ENCODE measurements around the gene PCDH15. TPM values are rescaled to one million over a fixed set of nuclear protein-coding genes. Genes with fewer than 3 reads are reported as not detected.
"Not testable (repeated sequence)": the region's sequence is repeated elsewhere in the genome, so short reads cannot be mapped to it uniquely, and the experiment has no call there.

Gene PCDH15
- polyA plus RNA-seq, 6 donors from 2014 or later, result not detected

DNA sequence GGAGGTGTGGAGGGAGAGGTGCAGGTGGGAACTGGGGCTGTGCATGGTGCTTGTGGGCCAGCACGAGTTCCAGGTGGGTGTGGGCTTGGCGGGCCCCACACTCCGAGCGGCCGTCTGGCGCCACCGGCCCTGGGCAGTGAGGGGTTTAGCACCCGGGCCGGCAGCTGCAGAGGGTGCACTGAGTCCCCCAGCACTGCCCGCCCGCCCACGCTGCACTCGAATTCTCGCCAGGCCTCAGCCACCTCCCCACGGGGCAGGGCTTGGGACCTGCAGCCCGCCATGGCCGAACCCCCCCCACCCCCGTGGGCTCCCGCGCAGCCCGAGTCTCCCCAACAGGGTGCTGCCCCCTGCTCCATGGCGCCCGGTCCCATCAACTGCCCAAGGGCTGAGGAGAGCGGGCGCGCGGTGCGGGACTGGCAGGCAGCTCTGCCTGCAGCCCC is 810.2 kb downstream of the PCDH15 start:
- ATAC-seq (ENCODE audit: low read depth in 2 of 2) (no peak), DNase-seq (no peak)
- Mint-ChIP-seq H3K9me3 (peaks cover 0 to 6% (median 0%) of the 10 kb centered on the region in 7 donors), H3K4me3 (no peak overlapping the region), H3K27me3 (no peaks in the 10 kb centered on the region), H3K27ac (no peak overlapping the region), H3K4me1 (no peaks in the 10 kb centered on the region), H3K36me3 (no peaks in the 10 kb centered on the region)

DNA sequence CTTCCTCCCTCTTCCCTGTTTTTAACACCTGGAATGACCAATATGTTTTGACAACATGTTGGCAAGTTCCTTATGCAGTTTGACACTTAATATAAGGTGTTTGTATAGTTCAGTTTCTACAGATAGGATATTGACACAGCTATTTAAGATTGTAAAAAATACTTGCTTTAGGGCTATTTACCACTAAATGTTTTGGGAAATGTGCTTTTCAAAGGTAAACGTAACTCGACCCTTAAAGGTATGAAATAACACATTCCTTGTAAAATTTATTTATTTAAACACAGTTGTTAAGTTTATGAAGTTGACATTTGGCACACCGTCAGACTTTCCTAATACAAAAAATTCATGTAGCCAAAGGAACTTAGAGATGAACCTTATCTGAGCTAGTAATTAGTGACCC is 817.6 kb downstream of the PCDH15 start:
- Mint-ChIP-seq H3K4me1 (no peaks in the 10 kb centered on the region), H3K36me3 (no peaks in the 10 kb centered on the region), H3K9me3 (peaks cover 0 to 7% (median 3%) of the 10 kb centered on the region in 7 donors), H3K27ac (no peak overlapping the region), H3K27me3 (no peaks in the 10 kb centered on the region), H3K4me3 (no peak overlapping the region)
- ATAC-seq (ENCODE audit: low read depth in 2 of 2) (no peak), DNase-seq (no peak)

DNA sequence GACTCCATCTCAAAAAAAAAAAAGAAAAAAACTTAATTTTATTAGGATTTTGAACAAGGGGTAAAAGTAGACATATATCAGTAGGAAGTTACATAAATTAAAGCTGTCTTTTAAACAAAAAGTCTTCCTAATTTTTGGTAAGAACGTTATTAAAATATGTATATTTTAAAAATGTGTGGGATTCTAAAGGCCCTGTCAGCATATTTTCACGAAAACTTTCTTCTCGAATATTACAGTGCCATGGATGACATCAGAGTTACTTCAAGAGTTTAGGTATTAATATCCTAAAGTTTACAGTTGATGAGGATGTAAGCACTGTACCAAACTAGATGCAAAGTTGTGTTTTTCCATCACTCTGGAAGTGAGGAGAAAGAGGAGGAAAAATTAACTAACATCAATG is 820.8 kb downstream of the PCDH15 start:
- no peaks in the 10 kb centered on the region for H3K36me3 Mint-ChIP-seq
- no peak for DNase-seq
- no peaks in the 10 kb centered on the region for H3K4me1 Mint-ChIP-seq
- no peak for ATAC-seq (ENCODE audit: low read depth in 2 of 2)
- H3K27ac Mint-ChIP-seq, result no peak overlapping the region
- no peaks in the 10 kb centered on the region for H3K27me3 Mint-ChIP-seq
- H3K9me3 Mint-ChIP-seq, result peaks cover 0 to 14% (median 4%) of the 10 kb centered on the region in 7 donors
- no peak overlapping the region for H3K4me3 Mint-ChIP-seq

DNA sequence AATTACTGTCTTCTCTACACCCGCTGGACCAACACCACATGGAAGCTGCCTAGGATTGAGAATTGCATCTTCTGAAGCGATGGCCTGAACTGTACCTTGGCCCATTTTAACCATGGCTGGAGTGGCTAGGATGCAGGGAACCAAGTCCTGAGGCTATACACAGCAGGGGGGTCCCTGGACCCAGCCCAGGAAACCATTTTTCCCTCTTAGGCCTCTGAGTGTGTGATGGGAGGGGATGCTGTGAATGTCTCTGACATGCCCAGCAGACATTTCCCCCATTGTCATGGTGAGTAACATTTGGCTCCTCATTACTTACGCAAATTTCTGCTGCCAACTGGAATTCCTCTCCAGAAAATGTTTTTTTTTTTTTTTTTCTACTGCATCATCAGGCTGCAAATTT is 822.7 kb downstream of the PCDH15 start:
- no peak overlapping the region for H3K27ac Mint-ChIP-seq
- H3K27me3 Mint-ChIP-seq, result no peaks in the 10 kb centered on the region
- H3K9me3 Mint-ChIP-seq, result peaks cover 0 to 14% (median 4%) of the 10 kb centered on the region in 7 donors
- no peaks in the 10 kb centered on the region for H3K36me3 Mint-ChIP-seq
- H3K4me3 Mint-ChIP-seq, result no peak overlapping the region
- no peak for DNase-seq
- no peak for ATAC-seq (ENCODE audit: low read depth in 2 of 2)
- no peaks in the 10 kb centered on the region for H3K4me1 Mint-ChIP-seq

DNA sequence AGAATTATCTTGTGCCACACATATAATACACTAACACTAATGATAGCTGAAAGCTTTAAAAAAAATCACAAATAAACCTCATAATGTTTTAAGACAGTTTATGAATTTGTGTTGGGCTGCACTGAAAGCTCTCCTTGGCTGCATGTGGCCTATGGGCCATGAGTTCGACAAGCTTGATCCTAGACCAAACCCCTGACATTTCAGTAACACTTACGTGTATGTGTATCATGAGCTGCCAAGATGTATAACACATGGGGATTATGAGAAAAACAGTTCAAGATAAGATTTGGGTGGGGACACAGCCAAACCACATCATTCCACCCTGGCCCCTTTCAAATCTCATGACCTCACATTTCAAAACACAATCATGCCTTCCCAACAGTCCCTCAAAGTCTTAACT is 823.8 kb downstream of the PCDH15 start:
- H3K27me3 Mint-ChIP-seq, result no peaks in the 10 kb centered on the region
- DNase-seq (no peak), ATAC-seq (ENCODE audit: low read depth in 2 of 2) (no peak)
- H3K4me3 Mint-ChIP-seq, result no peak overlapping the region
- H3K4me1 Mint-ChIP-seq, result no peaks in the 10 kb centered on the region
- H3K9me3 Mint-ChIP-seq, result peaks cover 0 to 14% (median 5%) of the 10 kb centered on the region in 7 donors
- H3K27ac Mint-ChIP-seq, result no peak overlapping the region
- no peaks in the 10 kb centered on the region for H3K36me3 Mint-ChIP-seq

DNA sequence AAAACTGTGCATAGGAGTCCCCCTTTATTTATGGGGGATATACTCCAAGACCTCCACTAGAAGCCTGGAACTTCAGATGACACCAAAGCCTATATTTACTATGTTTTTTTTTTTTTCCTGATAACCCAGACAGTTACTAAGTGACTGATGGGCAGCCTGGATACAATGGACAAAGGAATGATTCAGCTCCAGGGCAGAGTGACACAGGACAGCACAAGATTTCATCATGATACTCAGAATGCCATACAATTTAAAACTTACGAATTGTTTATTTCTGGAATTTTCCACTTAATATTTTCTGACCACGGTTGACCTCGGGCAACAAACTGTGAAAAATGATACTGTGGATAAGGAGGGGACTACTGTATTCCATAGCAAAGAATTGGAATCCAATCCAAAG is 843.6 kb downstream of the PCDH15 start:
- Mint-ChIP-seq H3K9me3 (peaks cover 0 to 7% (median 0%) of the 10 kb centered on the region in 7 donors), H3K27me3 (no peaks in the 10 kb centered on the region), H3K4me3 (no peak overlapping the region), H3K36me3 (no peaks in the 10 kb centered on the region), H3K27ac (no peak overlapping the region), H3K4me1 (no peaks in the 10 kb centered on the region)
- DNase-seq (no peak), ATAC-seq (ENCODE audit: low read depth in 2 of 2) (no peak)

DNA sequence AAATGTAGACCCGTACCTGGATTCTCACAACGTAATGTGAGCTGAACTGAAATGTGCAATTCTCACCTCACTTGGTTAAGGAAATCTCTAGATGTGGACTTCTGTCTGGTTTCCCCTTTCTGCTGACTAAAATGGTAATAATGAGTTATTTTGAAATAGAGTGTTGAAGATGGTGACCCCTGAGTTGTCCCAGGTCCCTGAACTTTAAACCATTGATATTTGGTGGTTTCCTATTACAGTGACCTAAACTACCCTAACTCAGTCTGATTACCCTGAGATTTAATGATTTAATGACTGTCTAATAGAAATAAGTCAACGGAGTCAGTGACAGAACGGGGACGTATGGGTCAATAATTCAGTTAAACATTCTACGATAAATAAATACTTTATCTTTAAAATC is 845.9 kb downstream of the PCDH15 start:
- H3K4me1 Mint-ChIP-seq, result no peaks in the 10 kb centered on the region
- H3K36me3 Mint-ChIP-seq, result no peaks in the 10 kb centered on the region
- no peak overlapping the region for H3K27ac Mint-ChIP-seq
- no peaks in the 10 kb centered on the region for H3K27me3 Mint-ChIP-seq
- DNase-seq (no peak), ATAC-seq (ENCODE audit: low read depth in 2 of 2) (no peak)
- H3K9me3 Mint-ChIP-seq, result peaks cover 0 to 7% (median 0%) of the 10 kb centered on the region in 7 donors
- no peak overlapping the region for H3K4me3 Mint-ChIP-seq

DNA sequence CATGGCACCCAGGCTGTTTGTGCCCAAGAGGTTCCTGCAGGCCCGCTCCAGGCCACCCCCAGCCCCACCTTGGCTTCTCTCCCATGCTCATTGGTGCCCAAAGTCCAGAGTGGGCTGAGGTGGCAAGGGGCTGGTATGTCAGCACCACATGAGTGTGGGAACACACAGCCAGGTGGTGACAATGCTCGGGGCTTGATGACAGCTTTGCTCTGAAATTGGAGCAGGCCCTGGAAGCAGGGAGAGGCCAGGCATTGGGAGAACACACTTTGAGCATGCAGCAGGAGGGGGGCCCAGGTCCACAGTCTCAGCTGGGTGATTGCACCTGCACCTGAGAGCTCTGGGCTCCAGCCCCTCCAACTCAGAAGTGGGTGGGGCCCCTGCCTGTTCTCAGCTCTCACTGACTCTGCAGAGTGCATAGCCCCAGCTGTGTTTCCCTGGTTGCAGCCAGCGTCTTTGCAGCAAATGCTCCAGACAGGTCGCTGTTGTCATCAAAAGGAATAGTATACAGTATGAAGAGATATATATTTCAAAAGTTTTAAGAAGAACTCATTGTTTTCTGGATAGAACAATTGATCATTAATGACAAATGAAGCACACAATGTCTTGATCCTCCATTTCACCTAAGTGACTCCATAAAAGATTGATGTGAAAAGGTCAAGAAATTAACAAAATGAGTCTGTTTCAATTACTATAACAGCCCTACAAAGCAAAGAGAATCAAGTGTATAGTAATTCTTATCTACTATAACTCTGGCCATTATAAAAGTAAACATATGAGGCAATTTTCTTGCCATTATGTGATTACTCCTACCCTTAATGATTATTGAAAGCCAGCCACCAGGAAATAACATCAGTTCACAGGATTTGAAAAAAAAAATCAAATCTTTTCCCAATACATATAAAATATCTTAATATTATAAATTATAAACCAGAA is 848.1 kb downstream of the PCDH15 start:
- Mint-ChIP-seq H3K27ac (no peak overlapping the region), H3K36me3 (no peaks in the 10 kb centered on the region), H3K4me1 (no peaks in the 10 kb centered on the region), H3K27me3 (no peaks in the 10 kb centered on the region), H3K4me3 (no peak overlapping the region), H3K9me3 (peaks cover 0 to 7% (median 0%) of the 10 kb centered on the region in 7 donors)
- DNase-seq (no peak), ATAC-seq (ENCODE audit: low read depth in 2 of 2) (no peak)

DNA sequence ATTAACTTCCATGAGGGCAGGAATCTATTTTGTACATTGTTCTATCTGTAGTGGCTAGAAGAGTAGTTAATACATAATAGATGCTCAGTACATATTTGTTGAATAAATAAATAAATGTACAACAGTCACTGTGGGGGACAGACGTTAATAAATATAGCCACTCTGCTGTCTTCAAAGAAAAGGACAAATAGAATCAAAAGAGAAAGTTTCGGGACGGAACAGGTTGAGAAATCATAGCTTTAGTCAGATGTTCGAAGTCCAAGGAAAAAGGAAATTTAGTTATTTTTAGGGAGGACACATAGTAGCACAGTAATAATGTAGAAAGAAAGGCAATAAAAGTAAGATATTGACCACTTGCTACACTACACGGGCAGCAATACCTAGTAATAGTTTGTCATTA is 861.4 kb downstream of the PCDH15 start:
- Mint-ChIP-seq H3K4me3 (no peak overlapping the region), H3K4me1 (no peaks in the 10 kb centered on the region), H3K27ac (no peak overlapping the region), H3K9me3 (peaks cover 0 to 5% (median 0%) of the 10 kb centered on the region in 7 donors), H3K36me3 (no peaks in the 10 kb centered on the region), H3K27me3 (no peaks in the 10 kb centered on the region)
- ATAC-seq (ENCODE audit: low read depth in 2 of 2), result no peak
- no peak for DNase-seq

GRCh38 chr10:53930648-53931047 is 870.4 kb downstream of the PCDH15 start:
- Mint-ChIP-seq H3K4me1 (no peaks in the 10 kb centered on the region), H3K9me3 (peaks cover 0 to 12% (median 6%) of the 10 kb centered on the region in 7 donors), H3K4me3 (no peak overlapping the region), H3K27me3 (no peaks in the 10 kb centered on the region), H3K36me3 (no peaks in the 10 kb centered on the region), H3K27ac (no peak overlapping the region)
- ATAC-seq (ENCODE audit: low read depth in 2 of 2), result no peak
- no peak for DNase-seq

GRCh38 chr10:53924051-53924700 is 876.9 kb downstream of the PCDH15 start:
- H3K36me3 Mint-ChIP-seq; H3K27me3 Mint-ChIP-seq; H3K4me3 Mint-ChIP-seq; H3K9me3 Mint-ChIP-seq; H3K4me1 Mint-ChIP-seq; H3K27ac Mint-ChIP-seq; DNase-seq; ATAC-seq (ENCODE audit: low read depth in 2 of 2): not testable (repeated sequence)

- ATAC-seq (ENCODE audit: low read depth in 2 of 2) (no peak), DNase-seq (no peak)
- Mint-ChIP-seq H3K4me3 (no peak overlapping the region), H3K36me3 (no peaks in the 10 kb centered on the region), H3K27me3 (no peaks in the 10 kb centered on the region), H3K27ac (no peak overlapping the region), H3K9me3 (peaks cover 0 to 4% (median under 1%) of the 10 kb centered on the region in 7 donors), H3K4me1 (no peaks in the 10 kb centered on the region)
Observed at GRCh38 chr10:53918755-53919154, 882.3 kb downstream of the PCDH15 start.

- Mint-ChIP-seq H3K36me3 (no peaks in the 10 kb centered on the region), H3K4me1 (no peaks in the 10 kb centered on the region), H3K27me3 (no peaks in the 10 kb centered on the region), H3K27ac (no peak overlapping the region), H3K4me3 (no peak overlapping the region), H3K9me3 (peaks cover 0 to 23% (median 11%) of the 10 kb centered on the region in 7 donors)
- no peak for ATAC-seq (ENCODE audit: low read depth in 2 of 2)
- no peak for DNase-seq
Observed at GRCh38 chr10:53909791-53910190, 891.2 kb downstream of the PCDH15 start.
